COR-L47 (cell line): ENCODE data around the gene APMAP.

Experiments used
- DNase-seq: peaks from one replicate; lab custom pipeline; 2025; lab: John Stamatoyannopoulos, UW

Gene APMAP, protein sequence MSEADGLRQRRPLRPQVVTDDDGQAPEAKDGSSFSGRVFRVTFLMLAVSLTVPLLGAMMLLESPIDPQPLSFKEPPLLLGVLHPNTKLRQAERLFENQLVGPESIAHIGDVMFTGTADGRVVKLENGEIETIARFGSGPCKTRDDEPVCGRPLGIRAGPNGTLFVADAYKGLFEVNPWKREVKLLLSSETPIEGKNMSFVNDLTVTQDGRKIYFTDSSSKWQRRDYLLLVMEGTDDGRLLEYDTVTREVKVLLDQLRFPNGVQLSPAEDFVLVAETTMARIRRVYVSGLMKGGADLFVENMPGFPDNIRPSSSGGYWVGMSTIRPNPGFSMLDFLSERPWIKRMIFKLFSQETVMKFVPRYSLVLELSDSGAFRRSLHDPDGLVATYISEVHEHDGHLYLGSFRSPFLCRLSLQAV

DNA sequence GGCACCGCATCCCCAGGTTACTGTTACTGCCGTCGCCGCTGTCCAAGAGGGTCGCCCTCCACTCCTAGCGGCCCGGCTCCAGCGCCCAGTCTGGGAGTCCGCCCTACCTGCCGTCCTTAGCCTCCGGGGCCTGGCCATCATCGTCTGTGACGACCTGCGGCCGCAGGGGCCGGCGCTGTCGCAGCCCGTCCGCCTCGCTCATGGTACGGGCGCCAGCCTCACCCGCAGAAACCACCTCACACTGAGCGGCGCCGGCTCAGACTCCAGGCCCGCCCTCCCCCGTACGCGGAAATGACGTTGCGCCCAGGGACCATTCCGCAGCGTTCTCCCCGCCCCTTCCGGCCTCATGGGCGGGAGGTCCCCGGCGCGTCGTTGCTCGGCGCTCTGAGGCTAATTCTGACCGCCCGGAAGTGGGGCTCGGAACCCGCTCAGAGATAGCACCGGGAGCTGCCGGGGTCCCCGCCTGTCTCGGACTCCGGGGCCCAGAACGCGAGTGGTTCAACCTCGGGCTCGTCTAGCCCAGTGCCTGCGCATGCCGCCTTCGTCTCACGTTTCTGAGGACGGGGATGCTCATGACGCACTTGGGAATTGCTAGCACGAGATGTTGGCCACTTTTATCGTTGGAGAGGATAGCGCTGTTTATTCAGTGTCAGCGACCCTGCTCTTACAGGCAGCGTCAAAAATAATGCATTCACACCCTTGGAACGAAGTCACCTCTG is at the start of gene APMAP:
Gene APMAP (minus strand): TSS at position 265 of the 719 bp plus-strand sequence. CDS start 63 bp downstream, at position 202.
- peak; percentile 93 for DNase-seq

DNA sequence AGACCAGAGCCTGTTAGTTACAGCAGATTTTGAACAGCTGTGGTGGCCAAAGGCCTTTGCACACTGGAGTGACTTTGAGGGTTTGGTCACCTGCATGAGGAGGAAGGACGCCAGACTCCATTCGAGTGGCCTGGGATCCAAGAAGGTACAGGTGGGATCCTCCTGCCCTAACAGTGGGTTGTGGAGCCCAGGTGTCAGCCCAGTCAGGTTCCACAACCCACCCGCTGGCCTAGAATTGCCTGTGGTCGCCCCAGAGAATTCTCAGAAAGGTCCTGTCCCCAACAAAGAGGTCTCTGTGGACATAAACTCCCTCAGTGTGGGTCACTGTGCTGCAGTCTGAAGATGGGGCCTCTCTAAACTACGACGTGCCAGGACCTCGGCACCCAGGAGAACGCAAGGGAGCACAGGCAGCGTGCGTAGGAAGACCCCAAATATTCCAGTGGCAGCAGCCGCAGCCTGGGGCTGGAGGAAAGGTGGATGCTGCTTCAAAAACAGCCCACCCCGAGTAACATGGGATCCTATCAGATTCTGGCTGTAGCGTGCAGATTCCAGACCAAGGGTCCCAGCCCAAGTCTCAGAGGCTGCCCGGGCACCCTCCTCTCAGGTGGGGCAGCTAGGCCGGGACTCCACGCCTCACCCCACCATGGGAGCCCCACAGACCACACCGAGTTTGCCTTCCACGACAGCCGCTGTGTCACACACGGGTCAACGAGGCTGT is 49.4 kb upstream of the APMAP start:
- DNase-seq: no peak

DNA sequence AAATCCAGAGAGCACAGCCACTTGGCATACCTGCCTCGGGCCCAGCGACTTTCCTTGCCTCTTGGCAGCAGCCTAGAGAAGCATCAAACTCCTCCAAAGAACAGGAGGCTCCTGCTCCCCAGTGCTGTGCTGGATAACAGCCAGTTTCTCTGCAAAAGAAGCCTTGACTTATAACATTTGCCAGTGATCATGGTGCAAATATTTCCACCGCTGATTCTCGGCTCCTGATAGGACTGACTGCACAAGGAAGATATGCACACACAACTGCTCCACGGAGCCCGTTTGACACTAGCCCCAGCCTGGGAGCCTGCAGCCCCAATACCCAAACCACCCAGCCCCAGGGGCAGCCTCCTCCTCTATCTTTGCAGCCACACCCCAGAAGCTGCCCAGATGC is 47.9 kb upstream of the APMAP start:
- no peak for DNase-seq

DNA sequence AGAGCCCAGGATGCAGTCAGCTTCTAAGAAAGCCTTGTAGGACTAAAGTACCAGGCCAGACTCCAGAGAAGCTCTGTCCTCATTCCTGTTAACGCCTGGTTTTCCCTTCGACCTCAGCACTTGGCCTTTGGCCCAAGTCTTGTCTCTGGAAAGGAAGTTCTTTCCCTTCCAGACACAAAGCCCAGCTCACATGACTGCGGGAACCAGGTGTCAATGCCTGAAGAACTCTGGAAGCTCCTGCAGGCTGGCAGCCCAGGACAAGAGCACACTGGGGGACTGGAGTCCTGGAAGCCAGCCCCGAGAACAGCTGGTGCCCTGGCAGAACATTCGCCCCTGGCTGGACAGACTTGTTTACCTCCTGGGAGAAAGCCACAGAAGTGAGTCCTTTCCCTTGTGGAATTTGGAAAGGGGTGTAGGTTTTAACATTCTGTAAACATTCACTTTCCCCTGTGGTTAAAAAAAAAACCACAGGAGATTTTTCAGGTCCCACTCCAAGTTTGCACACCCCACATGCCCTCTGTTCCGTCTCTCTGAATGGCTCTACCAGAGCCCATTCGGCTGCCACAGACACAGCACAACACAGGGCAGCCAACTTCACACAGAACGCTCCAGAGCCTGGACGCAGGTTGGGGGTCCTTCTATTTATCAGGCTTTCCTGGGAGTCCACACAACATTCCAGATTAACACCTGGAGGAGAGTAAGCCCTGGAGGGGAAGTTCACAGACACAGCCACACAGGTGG is 47.3 kb upstream of the APMAP start:
- DNase-seq: no peak

DNA sequence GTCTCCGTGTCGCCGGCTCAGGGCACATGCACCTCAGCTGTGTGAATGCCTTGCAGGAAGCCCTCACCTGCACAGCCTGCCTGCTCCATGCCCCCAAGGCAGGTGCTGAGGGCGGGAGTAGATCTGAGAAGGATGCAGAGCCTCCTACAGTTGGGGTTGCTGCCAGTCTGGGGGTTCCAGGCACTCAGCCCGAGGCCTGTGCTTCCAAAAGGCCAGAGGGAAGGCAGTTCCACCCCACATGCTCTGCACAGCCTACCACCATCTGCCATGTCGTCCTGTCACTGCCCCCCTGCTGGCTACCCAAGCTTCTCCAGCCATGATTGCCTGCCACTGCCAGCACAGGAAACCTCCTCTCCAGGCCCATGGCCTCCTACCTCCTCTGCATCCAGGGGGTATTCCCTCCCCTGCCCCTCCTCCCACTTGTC is 46.1 kb upstream of the APMAP start:
- no peak for DNase-seq

DNA sequence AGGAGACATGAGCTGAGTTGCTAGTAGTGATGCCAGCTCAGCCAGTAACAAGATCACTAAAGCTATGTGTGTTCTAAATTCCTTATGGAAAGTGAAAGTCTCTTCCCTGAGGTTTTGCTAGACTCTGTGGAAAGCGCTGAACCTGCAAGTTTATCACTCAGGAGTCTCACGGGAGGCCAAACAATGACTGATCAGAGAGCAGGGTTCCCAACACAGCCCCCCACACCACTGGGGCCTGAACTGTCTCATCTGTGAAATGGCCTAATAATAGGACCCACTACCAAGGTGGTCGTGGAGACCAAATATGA is 45.5 kb upstream of the APMAP start:
- DNase-seq: no peak

DNA sequence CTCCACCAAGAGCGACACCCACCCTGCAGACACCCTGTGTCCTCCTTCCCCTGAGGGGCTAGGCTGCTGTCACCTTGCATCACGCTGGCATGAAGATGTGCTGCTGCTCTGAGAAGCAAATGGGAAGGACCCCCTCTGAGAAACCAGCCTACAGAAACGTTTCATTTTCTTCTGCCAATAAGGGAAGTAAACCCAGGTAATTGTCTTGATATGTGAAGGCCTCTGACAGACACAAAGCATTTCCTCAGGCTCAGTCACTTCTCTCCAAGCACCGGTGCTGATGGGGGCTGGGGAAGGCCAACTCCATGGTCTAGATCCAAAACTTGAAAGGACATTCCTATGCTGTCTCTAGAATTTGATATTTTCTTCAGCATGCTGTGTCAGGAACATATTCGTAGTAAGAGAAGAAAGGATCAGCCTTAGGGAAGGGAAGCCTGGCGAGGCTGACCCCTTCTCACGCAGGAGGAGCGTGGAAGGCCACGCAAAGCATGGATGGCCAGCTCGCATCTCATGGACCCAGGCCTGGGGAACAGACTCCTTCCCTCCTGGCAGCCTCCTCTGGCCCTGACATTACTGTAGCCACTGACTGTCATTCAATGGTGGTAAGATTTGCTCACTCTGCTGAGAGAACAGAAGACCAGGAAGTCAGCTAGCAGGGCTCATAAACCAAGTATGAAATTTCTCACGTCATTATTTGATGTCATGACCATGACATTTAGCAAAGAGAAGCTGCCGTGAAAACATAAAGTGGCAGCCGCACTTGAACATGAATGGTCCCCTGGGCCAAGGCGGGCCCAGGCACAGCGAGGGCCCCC is 44.9 kb upstream of the APMAP start:
- DNase-seq: no peak

DNA sequence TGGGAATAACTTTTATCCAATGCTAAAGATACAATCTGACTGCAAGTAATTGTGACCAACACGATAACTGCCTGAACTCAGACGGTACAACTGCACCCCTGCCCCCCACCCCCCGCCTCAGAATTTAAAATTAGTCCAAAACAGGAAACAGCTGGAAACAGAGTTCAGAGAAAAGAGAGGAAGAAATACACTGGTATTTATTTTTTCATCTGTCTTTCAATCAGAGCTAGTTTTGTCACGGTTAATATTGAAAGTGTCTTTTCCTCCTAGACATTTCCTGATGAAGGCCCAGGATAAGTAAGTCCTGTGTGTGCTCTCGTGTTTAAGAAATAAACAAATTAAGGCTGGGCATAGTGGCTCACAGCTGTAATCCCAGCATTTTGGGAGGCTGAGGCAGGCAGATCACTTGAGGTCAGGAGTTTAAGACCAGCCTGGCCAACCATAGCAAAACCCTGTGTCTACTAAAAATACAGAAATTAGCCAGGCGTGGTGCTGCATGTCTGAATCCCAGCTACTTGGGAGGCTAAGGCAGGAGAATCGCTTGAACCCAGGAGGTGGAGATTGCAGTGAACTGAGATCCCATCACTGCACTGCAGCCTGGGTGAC is 43.9 kb upstream of the APMAP start:
- no peak for DNase-seq

DNA sequence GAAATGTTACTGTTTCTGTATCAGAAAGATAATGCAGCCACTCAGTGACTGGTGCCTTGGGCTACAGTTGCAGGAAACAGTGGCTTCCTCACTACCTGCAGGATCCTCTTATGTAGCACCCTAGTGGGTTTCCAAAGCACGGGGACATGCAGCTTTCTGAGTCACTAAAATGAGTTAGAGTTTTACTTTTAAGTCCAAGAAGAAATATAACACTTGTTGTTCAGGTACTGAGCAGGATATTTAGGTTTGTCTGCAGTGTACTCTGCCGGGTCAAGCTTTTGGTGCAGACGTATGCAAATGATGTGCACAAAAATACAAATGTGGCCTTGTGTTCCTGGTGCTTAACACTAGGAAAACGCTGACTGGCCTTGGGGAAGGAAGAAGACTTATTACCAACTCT is 43.4 kb upstream of the APMAP start:
- DNase-seq: no peak

DNA sequence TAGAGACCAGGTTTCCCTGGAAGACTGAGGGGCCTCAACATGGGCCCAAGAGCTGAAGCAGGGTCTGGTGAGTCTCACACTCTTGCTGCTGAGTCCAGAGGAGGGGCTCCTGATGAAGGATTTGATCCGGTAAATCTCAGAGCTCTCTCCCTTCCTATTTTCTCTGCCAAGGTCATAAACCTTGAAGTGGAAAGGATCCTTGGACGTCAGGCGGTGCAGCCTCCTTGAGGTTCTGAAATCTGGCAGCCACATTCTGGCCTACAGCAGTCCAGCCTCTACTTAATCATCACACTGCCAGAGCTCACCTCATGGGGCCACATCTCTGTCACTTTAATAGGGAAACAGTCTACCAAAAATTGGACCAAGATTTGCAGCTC is 41.4 kb upstream of the APMAP start:
- no peak for DNase-seq

DNA sequence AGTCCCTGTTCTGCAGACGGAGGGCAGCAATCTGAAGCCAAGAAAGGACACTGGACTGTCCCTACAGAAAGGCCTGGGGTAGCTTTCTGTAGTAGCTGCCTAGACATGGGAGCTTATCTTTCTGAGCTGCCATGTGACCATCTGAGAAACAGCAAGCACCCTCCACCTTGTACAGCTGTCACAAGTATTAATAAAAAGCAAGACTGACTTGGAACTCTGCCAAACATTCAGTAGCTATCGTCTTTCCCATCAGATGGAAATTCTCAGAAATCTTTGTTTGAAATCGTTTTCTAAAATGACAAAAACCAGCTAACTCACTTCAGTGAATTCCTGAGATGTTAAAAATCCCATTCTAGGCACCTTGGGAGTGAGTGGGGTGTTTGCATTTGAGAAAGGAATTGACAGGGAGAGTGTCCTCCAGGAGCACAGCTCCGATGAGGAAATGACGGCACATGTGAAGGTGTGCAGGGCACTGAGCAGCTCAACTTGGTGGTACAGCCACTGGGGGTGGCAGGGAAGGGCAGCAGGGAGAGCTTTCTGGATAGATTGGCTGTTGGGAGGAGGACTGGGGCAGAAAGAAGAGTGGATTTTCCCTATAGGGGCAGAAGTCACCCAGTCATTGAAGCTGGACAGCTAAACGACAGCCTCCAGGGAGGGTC is 40.8 kb upstream of the APMAP start:
- DNase-seq: no peak

DNA sequence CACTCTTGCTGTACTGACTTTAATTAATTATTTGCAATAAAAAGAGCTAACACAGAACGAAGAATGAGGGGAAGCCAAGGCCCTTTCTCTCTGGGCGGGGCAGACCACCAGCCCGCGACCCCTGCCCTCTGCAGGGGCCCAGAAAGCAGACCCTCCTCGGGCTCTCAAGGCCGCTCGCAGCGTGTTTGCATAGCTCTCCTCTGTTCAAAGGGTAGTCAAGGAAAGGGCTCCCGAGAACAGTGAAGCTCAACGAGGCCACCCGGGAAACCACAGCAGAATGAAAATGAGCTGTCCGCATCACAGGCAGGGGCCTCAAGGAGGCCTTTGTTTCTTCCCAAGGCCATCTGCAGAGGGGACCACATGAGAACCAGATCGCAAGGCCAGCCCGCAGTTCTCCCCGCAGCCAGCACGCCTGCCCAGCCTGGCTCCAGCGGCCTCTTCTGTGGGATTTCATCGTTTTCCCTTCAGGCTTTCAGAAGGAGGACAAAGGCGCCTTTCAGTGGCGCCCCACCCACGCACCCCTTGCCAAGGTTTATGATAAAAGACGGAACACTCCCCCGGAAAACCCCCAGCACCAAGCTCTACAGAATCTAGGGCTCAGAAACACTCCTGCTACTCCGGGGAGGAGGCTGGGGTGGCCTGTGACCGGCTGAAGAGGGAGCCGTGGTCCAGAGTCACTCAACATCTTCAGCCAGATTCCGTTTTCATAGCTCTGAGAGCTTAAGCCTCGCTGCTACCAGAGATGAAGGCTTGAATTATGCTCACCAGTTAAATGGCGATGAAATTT is 40.1 kb upstream of the APMAP start:
- DNase-seq: no peak

DNA sequence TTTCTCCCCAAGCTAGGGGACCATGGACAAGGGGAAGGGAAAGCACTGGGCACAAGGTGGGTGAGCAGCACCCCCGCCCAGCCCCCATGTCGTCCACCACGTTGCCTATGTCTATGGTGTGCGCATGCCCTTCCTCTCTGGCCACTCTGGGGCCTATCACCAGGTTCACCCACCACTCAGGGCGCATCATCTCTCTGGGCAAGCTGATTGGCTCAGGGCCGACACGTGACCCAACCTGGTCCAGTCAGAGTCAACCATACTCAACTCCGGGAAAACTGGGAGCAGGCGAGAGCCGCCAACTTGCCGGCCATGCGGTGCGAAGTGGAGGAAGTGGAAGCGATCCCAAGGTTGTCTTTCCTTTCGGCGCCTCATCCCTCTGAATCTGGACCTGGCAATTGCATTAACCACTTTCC is 39.5 kb upstream of the APMAP start:
- no peak for DNase-seq

DNA sequence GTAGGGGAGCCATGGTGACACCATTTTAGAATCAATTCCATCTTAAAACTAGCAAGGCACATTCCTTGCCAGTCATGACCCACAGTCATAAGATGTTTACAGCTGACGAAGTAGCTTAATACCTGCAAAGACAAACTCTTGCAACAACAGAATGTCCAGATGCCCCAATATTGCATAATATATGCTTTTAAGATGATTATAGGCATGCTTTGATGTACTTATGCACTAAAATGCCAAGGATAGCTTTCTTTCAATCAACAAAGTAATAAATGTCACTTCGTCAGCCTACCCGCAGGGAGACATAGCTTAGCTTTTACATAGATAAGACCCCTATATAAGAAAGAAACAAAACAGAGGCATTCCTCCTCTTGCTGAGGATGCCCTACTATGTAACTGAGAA is 38.7 kb upstream of the APMAP start:
- DNase-seq: no peak

DNA sequence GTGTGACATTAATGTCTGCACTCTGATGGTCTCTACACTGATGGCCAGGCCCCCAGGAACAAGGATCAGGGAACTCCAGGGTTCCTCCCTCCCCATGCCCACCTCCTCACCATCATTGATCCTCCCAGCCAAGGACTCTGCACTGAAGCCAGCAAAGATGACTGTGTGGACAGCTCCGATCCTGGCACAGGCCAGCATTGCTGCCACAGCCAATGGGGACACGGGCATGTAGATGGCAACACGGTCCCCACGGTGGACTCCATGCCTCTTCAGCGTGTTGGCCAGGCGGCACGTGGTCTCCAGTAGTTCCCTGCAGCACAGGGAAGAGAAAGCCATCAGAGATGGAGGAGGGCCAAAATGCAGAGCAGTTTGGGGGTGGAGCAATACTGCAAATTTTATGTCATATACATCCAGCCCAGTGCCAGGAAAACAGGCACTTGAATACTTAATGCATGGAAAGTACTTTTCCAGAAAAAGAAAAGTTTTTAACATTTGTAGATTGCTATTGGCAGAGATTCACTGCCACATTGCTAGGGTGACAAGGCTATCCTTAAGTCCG is 38.2 kb upstream of the APMAP start:
- no peak for DNase-seq

DNA sequence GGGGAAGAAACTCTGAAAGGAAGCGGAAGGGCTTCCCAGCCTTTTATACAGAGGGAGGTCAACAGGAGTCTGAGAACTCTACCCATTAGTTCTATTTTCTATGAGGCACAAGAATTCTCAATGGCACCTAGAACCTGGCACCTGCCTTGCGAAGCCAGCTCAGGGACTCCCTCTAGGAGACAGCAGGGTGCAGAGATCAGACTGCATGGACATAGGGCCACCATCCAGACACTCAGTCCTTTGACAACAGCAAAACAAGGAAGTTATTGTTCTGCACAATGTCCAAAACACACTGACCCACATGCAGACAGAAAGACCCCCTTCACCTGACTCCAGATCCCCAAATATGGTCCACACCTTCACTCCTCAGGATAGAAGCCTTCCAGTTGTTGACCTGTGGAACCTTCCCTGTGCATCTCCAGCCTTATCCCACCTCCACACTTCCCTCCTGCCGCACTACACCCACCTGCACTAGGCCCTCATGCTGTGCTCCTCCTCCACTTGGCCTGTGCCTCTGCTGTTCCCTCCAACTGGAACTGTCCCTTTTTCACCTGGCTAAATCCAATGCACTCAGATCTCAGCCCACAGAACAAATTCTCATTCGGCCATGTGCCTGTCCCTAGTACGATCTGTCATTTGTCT is 37.6 kb upstream of the APMAP start:
- no peak for DNase-seq

DNA sequence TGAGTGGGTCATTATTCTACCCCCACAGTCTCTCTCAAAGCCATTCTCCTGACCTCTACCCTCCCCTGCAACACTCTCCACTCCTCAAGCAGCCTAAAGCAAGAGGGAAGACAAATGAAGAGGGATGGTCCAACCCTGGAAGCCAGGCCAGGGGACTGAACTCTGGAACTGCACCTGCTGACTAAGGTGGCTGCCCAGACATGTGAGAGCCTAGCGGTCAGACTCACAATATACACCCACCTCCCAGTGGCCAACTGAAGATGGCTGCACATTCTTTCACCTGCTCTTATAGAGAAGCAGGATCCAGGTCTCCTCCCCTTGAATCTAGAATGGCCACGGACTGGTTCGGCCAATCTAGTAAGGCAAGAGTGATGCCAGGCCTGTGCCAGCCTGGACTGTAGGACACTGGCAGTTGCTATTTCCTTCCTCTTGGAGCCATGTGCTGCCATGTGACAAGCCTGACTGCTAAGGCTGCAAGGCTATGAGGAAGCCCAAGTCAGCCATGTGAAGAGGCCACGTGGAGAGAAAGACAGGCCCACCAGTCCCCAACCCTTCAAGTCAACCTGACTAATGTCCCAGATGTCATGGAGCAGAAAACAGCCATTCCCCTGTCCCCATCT is 33.5 kb upstream of the APMAP start:
- no peak for DNase-seq

DNA sequence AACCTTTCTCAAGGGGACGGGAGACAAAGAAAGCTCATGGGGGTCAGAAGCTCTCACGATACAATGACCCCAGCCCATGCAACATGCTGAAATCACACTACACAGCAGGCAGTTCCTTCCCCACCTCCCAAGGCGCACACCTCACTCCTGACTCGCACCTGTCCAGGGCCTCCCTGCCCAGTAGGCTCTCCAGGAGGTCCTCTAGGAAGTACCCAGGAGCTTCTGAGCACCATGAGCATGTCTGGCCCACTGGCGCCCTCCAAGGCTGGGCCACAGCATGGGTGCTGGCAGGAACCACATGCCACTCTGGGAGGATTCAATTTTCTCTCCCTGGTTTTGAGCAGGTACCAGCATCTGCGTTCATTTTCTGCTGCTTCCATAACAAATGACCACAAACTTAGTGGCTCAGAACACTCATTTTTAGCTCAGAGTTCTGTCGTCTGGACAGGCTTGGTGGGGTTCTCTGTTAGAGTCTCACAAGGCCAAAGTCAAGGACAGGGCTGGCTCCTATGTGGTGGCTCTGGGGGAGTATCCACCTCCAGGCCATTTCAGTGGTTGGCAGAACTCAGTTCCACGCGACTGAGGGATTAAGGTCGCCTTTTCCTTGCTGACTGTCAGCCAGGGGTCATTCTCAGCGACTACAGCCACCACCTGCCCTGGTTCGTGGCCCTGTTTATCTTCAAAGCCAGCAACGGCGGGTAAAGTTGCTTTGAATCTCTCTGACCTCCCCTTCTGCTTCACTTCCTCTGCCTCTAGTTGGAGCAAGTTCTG is 32.7 kb upstream of the APMAP start:
- DNase-seq: peak; percentile 17
